ENCODE data around the gene SLC26A2.

The SLC26A2 gene

GRCh38 chr5:150035139-150035895 is 74.8 kb downstream of the SLC26A2 start:
- DNase-seq (ENCODE audit: low read depth, low spot score) = no peak

DNA sequence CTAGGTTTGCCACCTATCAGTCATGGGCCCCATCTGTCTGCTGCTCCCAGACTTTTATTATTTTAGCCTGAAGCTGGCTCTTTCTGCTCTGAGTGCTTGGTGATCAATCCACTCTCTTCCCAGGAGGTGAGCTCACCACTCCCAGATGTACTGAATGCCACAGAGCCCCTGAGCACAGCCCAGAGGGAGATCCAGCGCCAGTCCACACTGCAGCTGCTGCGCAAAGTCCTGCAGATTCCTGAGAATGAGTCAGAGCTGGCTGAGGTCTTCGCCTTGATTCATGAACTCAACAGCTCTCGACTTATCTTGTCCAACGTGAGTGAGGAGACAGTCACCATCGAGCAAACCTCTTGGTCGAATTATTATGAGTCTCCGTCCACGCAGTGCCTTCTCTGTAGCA is 76.0 kb downstream of the SLC26A2 start:
- DNase-seq (ENCODE audit: low read depth, low spot score) = no peak
